Rectal smooth muscle tissue (tissue), 1 donor: ENCODE measurements around the gene ST6GALNAC5.
"Not testable (repeated sequence)": the region's sequence is repeated elsewhere in the genome, so short reads cannot be mapped to it uniquely, and the experiment has no call there.

ENCODE experiments used
- H3K27ac ChIP-seq: one replicate; pipeline ENCODE4 v1.7.0; 2013; ENCODE audit warnings: low read depth, low read length, inconsistent platforms
- H3K27me3 ChIP-seq: one replicate; pipeline ENCODE4 v1.7.0; 2013; ENCODE audit warnings: low read length; ENCODE audit not compliant: control insufficient read depth, insufficient read depth
- H3K36me3 ChIP-seq: one replicate; pipeline ENCODE4 v1.7.0; 2013; ENCODE audit warnings: low read length; ENCODE audit not compliant: control insufficient read depth, insufficient read depth
- H3K4me1 ChIP-seq: one replicate; pipeline ENCODE4 v1.7.0; 2013; ENCODE audit warnings: low read length; ENCODE audit not compliant: control insufficient read depth, insufficient read depth
- H3K4me3 ChIP-seq: one replicate; pipeline ENCODE4 v1.7.0; 2013; ENCODE audit warnings: low read length
- H3K9ac ChIP-seq: one replicate; pipeline ENCODE4 v1.7.0; 2013; ENCODE audit warnings: low read length

Gene ST6GALNAC5

DNA sequence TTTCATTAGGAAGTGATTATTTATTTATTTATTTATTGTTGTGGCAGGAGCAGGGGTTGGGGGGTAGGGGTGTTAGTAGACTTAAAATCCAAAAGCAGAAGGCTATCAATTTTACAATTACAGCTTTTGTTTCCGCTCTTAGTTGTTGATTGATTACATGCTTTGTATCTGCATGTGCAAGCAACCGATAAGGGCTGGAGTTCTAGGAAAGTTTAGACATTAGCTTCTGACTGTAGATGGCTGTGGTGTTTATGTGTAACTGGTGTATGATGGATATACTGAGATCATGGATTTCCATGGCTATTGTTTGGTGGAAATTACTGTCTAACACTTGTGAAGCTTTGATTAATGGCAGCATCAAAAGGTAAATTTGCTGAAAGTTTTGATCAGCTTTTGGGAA, 2.8 kb downstream of the ST6GALNAC5 start:
- H3K36me3 ChIP-seq, result peaks cover 3% of the 10 kb centered on the region
- H3K4me3 ChIP-seq, result no peak overlapping the region
- no peaks in the 10 kb centered on the region for H3K27me3 ChIP-seq
- H3K27ac ChIP-seq, result no peak overlapping the region
- H3K9ac ChIP-seq, result no peak overlapping the region
- H3K4me1 ChIP-seq, result peaks cover 4% of the 10 kb centered on the region

DNA sequence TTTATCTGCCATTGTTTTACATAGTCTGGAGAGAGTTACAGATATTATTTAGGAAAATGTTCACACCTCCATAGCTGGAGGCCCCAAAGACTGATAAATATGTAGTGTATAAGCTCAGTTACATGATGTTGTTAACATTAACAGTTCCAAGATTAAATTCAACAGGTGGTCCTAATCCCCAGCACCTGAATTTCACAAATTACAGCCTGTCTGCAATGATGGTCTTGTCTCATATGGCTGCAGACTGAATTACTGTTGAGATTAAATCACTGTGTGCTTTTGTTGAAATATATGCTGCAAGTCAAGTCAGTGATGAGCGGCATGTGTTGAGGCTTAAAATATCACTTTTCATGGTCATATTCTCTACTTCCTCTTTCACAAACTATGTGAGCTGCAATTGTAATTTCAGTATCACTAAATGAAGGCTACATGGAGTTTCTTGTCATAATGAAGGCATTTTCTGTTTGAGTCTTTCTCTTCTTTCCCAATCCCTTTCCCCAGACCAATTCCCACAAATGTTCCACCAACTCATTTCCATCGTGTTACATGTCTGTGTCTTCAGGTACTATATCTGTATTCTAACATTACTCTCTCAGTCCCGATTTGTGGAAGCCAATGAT, 4.2 kb downstream of the ST6GALNAC5 start:
- Histone ChIP-seq H3K4me3 (no peak overlapping the region), H3K27me3 (no peaks in the 10 kb centered on the region)

DNA sequence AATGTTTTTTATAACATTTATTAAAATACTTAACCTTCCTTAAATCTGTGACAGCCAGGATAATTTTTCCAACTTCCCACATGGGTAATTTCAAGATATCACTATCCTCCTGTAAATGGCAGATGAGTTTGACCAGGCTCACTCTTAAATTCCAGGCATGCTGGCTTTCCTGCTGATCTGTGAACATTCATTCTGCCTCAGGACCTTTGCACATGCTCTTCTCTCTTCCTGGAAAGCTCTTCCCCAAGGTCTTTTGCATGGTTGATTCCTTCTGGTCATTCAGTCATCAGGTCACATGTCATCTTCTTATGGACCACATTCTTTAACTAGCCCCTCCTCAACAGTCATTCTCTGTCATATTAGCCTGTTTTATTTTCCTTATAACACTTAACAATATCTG, 5.7 kb downstream of the ST6GALNAC5 start:
- peaks cover 3% of the 10 kb centered on the region for H3K36me3 ChIP-seq
- H3K27me3 ChIP-seq, result no peaks in the 10 kb centered on the region
- no peak overlapping the region for H3K9ac ChIP-seq
- no peak overlapping the region for H3K27ac ChIP-seq
- H3K4me3 ChIP-seq, result no peak overlapping the region
- H3K4me1 ChIP-seq, result no peaks in the 10 kb centered on the region

More for the DNA sequence above, 4.2 kb downstream of the ST6GALNAC5 start:
- no peak overlapping the region for H3K27ac ChIP-seq
- no peaks in the 10 kb centered on the region for H3K4me1 ChIP-seq
- H3K36me3 ChIP-seq, result peaks cover 3% of the 10 kb centered on the region
- H3K9ac ChIP-seq, result no peak overlapping the region

DNA sequence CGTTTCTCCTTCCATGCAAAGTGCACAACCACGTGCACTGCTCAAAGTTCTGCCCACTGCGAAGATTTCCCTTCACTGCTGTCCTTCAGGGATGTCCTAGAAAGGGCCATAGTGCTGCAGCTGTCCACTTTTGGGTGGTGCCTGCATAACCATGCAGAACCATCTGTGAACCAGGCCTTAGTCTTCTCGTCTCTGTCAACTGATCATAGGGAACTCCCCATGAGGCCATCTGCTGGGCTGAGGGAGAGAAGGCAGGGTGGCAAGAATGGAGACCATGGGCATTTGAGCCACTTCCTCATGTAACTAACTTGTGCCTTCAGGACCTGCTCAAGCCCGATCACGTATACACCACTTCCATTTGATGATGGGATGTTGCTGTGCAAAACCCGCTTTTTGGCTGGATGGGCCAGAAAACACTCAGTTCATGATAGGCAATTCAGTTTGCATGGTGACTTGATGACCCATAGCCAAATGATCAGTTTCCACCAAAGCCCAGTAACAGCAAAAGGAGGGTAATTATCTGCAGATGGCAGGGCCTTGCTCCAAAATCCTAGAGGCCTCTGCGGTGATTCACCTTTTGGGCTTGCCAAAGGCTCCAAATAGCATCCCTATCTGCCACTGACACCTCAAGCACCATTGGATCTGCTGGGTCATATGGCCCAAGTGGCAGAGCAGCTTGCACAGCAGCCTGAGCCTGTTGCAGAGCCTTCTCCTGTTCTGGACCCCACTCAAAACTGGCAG, 9.5 kb downstream of the ST6GALNAC5 start:
- Histone ChIP-seq H3K36me3 (peaks cover 3% of the 10 kb centered on the region), H3K9ac (no peak overlapping the region), H3K4me1 (no peaks in the 10 kb centered on the region), H3K27ac (no peak overlapping the region), H3K27me3 (no peaks in the 10 kb centered on the region), H3K4me3 (no peak overlapping the region)

DNA sequence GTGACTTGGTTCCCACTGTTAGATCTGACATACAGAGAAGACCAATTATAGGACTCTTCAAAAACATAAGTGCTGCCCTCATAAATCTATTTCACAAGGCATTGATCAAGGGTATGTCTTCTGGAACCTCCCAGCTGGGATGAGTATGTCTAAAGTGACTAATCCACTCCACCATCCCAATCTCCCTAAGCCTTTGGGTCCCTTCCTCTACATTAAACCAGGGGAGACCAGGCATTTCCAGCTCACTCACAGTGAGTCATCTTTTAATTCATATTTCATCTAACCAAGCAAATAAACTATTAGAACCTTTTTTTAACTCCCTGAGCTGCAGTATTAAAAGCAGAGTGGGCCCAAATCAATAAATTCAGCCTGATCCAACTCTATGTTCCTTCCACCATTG, 11.7 kb downstream of the ST6GALNAC5 start:
- not testable (repeated sequence) for H3K9ac ChIP-seq, H3K27me3 ChIP-seq, H3K36me3 ChIP-seq, H3K4me3 ChIP-seq, H3K4me1 ChIP-seq, H3K27ac ChIP-seq

DNA sequence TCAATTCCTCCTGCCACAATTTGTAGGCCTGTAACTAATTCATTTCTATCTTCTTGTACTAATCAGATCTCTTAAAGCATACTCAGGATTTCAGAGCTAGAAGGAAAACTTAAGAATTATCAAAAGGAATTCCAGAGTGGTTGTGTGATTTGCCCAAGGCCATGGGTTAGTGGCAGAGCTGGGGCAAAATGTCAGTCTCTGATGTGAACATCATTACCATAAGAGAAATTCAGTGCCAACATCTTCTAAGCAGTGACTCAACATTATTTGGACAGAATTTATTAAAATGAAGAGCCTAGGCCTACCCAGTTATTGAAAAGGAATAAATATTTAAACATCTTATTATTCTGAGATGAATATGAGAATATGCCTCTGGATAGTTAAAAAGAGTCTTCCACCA, 14.5 kb downstream of the ST6GALNAC5 start:
- Histone ChIP-seq H3K9ac (no peak overlapping the region), H3K36me3 (no peaks in the 10 kb centered on the region), H3K27me3 (no peaks in the 10 kb centered on the region), H3K4me1 (no peaks in the 10 kb centered on the region), H3K27ac (no peak overlapping the region), H3K4me3 (no peak overlapping the region)

DNA sequence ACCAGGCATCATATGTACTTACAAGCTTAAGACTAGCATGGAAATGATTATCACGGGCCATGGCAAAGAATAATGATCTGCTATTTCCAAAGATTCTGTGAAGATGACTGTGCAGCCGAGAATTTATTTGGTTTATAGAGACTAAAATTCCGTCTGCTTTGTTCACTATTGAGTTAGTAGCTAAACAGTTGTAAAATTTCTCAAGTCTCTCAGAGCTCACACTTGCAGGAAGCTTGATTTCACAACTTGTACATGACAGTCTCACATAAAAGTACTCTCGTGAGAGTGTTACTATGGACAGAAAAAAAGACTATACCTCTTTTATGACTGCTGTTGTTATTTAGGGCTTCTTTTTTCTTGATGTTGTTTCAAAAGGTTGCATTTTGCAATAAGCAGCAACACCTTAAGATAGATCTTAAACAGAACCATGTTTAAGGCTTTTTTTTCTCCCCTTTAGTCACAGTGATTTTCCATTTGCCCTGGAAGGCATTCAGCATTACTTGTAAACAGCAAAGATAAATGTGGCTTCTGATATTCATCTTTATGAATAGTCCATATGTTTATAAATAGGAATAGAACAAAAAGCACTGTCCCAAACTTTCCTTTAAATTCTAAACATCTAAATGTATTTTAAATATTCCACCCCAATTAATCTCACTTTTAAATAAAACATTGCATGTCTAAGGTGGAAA, 24.8 kb downstream of the ST6GALNAC5 start:
- no peak overlapping the region for H3K27ac ChIP-seq
- peaks cover 5% of the 10 kb centered on the region for H3K4me1 ChIP-seq
- no peaks in the 10 kb centered on the region for H3K27me3 ChIP-seq
- no peaks in the 10 kb centered on the region for H3K36me3 ChIP-seq
- no peak overlapping the region for H3K4me3 ChIP-seq
- H3K9ac ChIP-seq, result no peak overlapping the region

DNA sequence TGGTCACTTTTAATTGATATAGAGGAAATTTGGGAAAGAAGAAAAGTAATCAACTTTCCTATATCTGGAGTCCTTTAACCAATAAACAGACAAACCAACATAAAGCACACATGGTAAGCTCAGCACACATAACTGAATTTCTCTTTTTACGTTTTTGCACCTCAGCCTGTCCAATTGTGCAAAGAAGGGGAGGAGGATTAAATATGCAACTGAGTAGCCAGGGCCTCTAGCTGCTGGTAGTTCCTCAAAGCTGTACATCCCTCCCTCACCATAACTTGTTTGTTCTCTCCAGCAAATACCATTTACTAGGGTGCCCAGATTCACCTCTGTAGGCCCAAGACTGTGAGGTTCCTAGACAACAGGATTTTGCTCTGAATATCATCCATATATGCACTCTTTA, 25.4 kb downstream of the ST6GALNAC5 start:
- H3K4me1 ChIP-seq, result peaks cover 5% of the 10 kb centered on the region
- H3K27me3 ChIP-seq, result no peaks in the 10 kb centered on the region
- no peak overlapping the region for H3K4me3 ChIP-seq
- no peak overlapping the region for H3K9ac ChIP-seq
- no peaks in the 10 kb centered on the region for H3K36me3 ChIP-seq
- no peak overlapping the region for H3K27ac ChIP-seq

DNA sequence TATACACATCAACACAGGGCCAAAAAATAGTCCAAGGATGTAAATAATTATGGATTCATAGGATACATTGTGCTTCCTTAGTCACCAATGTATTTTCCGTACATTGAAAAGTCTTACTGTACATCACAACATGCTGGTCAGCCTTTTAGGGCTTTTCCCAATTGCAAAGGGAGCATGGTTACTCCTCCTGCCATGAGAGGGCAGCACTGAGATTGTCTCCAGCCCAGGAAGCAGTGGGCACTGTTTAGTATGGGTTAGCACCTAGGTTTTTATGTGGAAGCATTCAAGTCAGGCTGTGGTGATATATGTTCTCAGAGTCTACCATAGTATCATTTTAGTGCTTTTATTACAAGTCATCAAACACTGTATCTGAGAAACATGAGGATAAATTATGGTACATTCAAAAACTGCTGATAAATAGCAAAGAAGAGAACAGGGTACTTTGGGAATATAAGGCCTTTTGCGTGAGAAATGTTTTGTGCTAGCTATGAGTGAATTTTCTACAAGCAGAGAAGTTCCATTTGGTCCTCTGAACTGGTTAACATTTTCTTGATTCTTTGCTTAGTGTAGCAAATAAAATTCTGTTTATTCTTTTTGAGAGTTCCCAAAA, 34.0 kb downstream of the ST6GALNAC5 start:
- Histone ChIP-seq H3K4me1 (no peaks in the 10 kb centered on the region), H3K27ac (no peak overlapping the region), H3K36me3 (no peaks in the 10 kb centered on the region), H3K4me3 (no peak overlapping the region), H3K9ac (no peak overlapping the region), H3K27me3 (no peaks in the 10 kb centered on the region)

DNA sequence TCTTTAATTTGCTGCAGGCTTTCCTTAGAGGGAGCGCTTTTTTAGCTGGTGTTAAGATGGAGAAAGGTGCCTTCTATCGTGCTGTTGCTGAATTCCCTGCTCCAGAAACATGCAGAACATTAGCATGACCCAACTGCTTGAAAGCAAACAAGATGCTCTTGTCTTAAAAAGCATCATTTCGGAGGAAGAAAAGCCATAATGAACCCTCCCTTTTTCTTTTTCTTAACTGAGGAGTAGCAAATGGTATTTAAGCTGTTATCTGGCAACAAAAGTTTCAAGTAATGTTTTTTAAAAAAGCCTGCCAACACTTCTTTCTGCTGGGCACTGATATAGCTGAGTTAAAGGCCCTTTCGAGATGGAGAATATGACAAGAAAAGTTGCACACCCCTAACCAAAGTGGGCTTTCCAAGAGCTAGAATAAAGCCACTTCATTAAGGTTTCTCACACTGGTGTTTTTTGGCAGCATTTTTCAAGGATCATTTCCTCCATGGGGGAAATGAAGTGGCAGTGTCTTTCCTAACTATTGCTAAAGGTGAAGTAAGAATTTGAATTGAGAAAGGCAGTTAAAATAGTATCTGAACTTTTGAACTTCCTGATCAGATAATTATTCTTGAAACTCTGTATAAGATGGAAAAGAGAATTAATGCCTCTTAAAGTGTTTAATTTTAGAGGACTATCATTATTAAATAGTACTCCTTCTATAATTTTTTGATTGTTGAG, 38.8 kb downstream of the ST6GALNAC5 start:
- H3K36me3 ChIP-seq, result no peaks in the 10 kb centered on the region
- no peak overlapping the region for H3K27ac ChIP-seq
- no peak overlapping the region for H3K9ac ChIP-seq
- H3K4me1 ChIP-seq, result no peaks in the 10 kb centered on the region
- no peak overlapping the region for H3K4me3 ChIP-seq
- H3K27me3 ChIP-seq, result no peaks in the 10 kb centered on the region

DNA sequence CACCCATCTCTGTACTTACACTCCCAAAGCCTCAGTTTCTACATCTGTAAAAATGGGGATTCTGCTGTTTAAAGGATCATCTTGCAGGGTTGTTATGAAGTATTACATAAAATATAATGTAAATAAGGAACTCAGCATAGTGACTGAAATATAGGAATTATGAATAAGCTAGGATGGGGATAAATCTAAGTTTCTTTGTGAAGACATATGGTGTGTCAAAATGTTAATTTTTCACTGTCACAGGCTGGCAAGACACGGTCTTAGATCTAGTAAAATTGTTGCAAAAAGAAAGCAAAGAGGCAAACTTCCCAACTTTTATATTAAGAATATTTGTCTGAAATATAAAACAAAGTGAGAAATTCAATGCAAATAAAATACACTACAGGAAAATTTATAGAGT, 42.0 kb downstream of the ST6GALNAC5 start:
- Histone ChIP-seq H3K27ac (no peak overlapping the region), H3K36me3 (no peaks in the 10 kb centered on the region), H3K4me3 (no peak overlapping the region), H3K4me1 (no peaks in the 10 kb centered on the region), H3K27me3 (no peaks in the 10 kb centered on the region), H3K9ac (no peak overlapping the region)

DNA sequence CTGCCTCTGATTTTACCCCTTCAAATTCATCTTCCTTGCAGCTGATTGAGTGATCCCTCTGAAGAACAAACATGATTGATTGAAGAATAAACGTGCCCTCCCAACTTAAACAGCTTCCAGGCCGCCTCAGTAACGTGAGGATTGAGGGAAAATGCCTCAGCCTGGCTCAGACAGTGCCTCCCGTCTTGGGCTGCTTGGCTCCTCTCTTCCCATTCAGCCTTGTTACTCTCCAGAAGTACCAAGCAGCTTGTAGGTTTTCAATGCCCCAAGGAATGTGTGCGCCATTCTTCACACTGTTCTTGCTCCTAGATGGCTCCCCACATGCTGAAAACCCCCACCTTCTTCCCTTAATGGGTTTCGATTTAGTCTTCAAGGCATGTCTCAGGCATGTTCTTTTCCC, 51.8 kb downstream of the ST6GALNAC5 start:
- Histone ChIP-seq H3K36me3 (no peaks in the 10 kb centered on the region), H3K4me3 (no peak overlapping the region), H3K9ac (no peak overlapping the region), H3K27ac (no peak overlapping the region), H3K27me3 (no peaks in the 10 kb centered on the region), H3K4me1 (no peaks in the 10 kb centered on the region)
